ENCODE measurements around the gene ABCC11.

The ABCC11 gene

GRCh38 chr16:48164907-48165715 is 82.2 kb downstream of the ABCC11 start:
- peak; percentile 51 to 60 for DNase-seq (ENCODE audit: low read depth in 2 of 2)

GRCh38 chr16:48162839-48163410 is 84.4 kb downstream of the ABCC11 start:
- no peak for DNase-seq (ENCODE audit: low read depth in 2 of 2)

- DNase-seq (ENCODE audit: low read depth in 2 of 2) = no peak
Measured at GRCh38 chr16:48161906-48162305, 85.4 kb downstream of the ABCC11 start.

GRCh38 chr16:48160575-48160974 is 86.8 kb downstream of the ABCC11 start:
- no peak for DNase-seq (ENCODE audit: low read depth in 2 of 2)

- DNase-seq (ENCODE audit: low read depth in 2 of 2) = peak; percentile 11 to 36
Measured at GRCh38 chr16:48158296-48158695, 89.0 kb downstream of the ABCC11 start.

- DNase-seq (ENCODE audit: low read depth in 2 of 2) = no peak
Measured at GRCh38 chr16:48157794-48158193, 89.5 kb downstream of the ABCC11 start.

- DNase-seq (ENCODE audit: low read depth in 2 of 2) = no peak
Measured at GRCh38 chr16:48157302-48157701, 90.0 kb downstream of the ABCC11 start.

GRCh38 chr16:48156790-48157209 is 90.5 kb downstream of the ABCC11 start:
- DNase-seq (ENCODE audit: low read depth in 2 of 2) = peak; percentile 81 to 93

- no peak for DNase-seq (ENCODE audit: low read depth in 2 of 2)
Measured at GRCh38 chr16:48155926-48156789, 91.2 kb downstream of the ABCC11 start, which contains the start of gene ABCC12. TSS of gene ABCC12 (minus strand) at chr16:48155993. CDS start at chr16:48146424, 9,569 bp downstream.

GRCh38 chr16:48153774-48154173 is 93.6 kb downstream of the ABCC11 start:
- no peak for DNase-seq (ENCODE audit: low read depth in 2 of 2)

GRCh38 chr16:48152226-48152625 is 95.1 kb downstream of the ABCC11 start:
- DNase-seq (ENCODE audit: low read depth in 2 of 2) = no peak

GRCh38 chr16:48150707-48151106 is 96.6 kb downstream of the ABCC11 start:
- no peak for DNase-seq (ENCODE audit: low read depth in 2 of 2)

- DNase-seq (ENCODE audit: low read depth in 2 of 2) = no peak
Measured at GRCh38 chr16:48146710-48147109, 100.6 kb downstream of the ABCC11 start.

- DNase-seq (ENCODE audit: low read depth in 2 of 2) = no peak
Measured at GRCh38 chr16:48146131-48146530, 101.2 kb downstream of the ABCC11 start.

- no peak for DNase-seq (ENCODE audit: low read depth in 2 of 2)
Measured at GRCh38 chr16:48143812-48144368, 103.4 kb downstream of the ABCC11 start.

- no peak for DNase-seq (ENCODE audit: low read depth in 2 of 2)
Measured at GRCh38 chr16:48140821-48141220, 106.5 kb downstream of the ABCC11 start.

- DNase-seq (ENCODE audit: low read depth in 2 of 2) = no peak
Measured at GRCh38 chr16:48139517-48139916, 107.8 kb downstream of the ABCC11 start.

GRCh38 chr16:48138543-48138942 is 108.8 kb downstream of the ABCC11 start:
- no peak for DNase-seq (ENCODE audit: low read depth in 2 of 2)

GRCh38 chr16:48137822-48138221 is 109.5 kb downstream of the ABCC11 start:
- no peak for DNase-seq (ENCODE audit: low read depth in 2 of 2)

GRCh38 chr16:48136547-48137360 is 110.6 kb downstream of the ABCC11 start:
- no peak for DNase-seq (ENCODE audit: low read depth in 2 of 2)

Measured in stimulated activated CD4-positive, alpha-beta T cell treated with anti-CD3 and anti-CD28 coated beads, Interleukin-4, amount 100 ng/mL, for 48 hours (primary cell).